Measurements from ENCODE around the gene VWF. TPM values are rescaled to one million over a fixed set of nuclear protein-coding genes. Genes with fewer than 3 reads are reported as not detected.

The VWF gene
- total RNA-seq, 1 donor from 2014 or later: 0.21 TPM

- Mint-ChIP-seq H3K4me1 (peaks cover 17% of the 10 kb centered on the region), H3K9me3 (peaks cover 4% of the 10 kb centered on the region)
Measured at GRCh38 chr12:5901416-5901815, 223.1 kb downstream of the VWF start.

DNA sequence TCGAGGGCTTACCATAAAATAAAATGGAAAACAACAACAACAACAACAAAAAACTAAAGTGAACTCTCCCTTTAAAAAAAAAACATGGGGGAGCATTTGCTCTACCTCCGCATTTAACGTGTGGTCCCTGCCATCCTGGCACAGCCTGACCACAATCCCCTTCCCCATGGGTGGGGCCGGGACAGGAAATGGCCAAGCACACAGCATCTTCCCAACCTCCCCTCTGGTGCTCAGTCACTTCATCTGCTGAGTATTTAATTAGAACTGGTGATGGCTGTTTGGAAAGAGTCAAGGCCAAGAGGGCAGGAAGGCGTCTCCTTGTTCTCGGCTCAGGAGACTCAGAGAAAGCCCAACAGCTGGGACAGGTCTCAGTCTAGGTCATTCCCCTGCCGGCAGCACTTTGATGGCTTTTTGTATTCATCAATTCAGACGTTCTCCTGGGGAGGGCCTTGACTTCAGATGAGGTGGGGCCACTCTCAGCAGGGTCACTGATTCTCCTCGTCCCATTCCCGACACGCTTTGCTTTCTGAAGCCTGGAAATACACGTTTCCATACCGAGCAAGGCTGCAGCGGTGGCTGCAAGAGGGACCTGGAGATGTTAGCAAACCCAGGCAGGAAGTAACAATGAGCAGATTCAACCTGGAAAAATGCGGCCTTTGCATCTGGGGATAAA, 223.8 kb downstream of the VWF start:
- Mint-ChIP-seq H3K4me3 (no peak overlapping the region), H3K27me3 (ENCODE audit: low read depth) (peaks cover 22% of the 10 kb centered on the region), H3K27ac (ENCODE audit: unreplicated experiment) (no peak overlapping the region), H3K9me3 (peaks cover 4% of the 10 kb centered on the region), H3K36me3 (ENCODE audit: low read depth) (no peaks in the 10 kb centered on the region), H3K4me1 (peaks cover 17% of the 10 kb centered on the region)
- TF ChIP-seq, protein P1, sequence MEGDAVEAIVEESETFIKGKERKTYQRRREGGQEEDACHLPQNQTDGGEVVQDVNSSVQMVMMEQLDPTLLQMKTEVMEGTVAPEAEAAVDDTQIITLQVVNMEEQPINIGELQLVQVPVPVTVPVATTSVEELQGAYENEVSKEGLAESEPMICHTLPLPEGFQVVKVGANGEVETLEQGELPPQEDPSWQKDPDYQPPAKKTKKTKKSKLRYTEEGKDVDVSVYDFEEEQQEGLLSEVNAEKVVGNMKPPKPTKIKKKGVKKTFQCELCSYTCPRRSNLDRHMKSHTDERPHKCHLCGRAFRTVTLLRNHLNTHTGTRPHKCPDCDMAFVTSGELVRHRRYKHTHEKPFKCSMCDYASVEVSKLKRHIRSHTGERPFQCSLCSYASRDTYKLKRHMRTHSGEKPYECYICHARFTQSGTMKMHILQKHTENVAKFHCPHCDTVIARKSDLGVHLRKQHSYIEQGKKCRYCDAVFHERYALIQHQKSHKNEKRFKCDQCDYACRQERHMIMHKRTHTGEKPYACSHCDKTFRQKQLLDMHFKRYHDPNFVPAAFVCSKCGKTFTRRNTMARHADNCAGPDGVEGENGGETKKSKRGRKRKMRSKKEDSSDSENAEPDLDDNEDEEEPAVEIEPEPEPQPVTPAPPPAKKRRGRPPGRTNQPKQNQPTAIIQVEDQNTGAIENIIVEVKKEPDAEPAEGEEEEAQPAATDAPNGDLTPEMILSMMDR (conservative IDR thresholded peaks at IDR 0.05): no peak
- no peak for DNase-seq (ENCODE audit: low read depth, low spot score)

More at GRCh38 chr12:5901416-5901815, 223.1 kb downstream of the VWF start:
- Mint-ChIP-seq H3K27me3 (ENCODE audit: low read depth) (peaks cover 21% of the 10 kb centered on the region), H3K27ac (ENCODE audit: unreplicated experiment) (no peak overlapping the region), H3K36me3 (ENCODE audit: low read depth) (no peaks in the 10 kb centered on the region), H3K4me3 (no peak overlapping the region)
- TF ChIP-seq, protein P1 (conservative IDR thresholded peaks at IDR 0.05): no peak
- no peak for DNase-seq (ENCODE audit: low read depth, low spot score)

DNA sequence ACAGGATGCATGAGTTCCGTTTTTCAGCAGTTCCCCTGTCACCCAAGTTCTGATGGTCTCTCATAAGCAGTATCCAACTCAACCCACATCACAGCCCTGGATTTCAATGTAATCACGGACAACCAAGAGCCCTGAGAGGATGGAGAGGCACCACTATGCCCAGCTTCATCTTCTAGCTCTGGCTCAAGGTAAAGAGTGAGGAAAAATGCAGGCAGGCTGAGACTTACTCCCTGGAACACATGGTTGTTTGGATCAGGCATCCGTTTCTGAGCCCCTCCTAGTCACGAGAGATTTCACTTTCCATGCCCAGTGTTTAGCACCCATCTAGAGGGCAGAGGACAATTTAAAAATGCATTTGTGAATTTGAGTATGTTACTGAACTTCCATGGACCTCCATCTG, 224.4 kb downstream of the VWF start:
- TF ChIP-seq, protein P1 (conservative IDR thresholded peaks at IDR 0.05): no peak
- Mint-ChIP-seq H3K4me3 (no peak overlapping the region), H3K4me1 (peaks cover 17% of the 10 kb centered on the region), H3K36me3 (ENCODE audit: low read depth) (no peaks in the 10 kb centered on the region), H3K9me3 (peaks cover 7% of the 10 kb centered on the region), H3K27ac (ENCODE audit: unreplicated experiment) (no peak overlapping the region), H3K27me3 (ENCODE audit: low read depth) (peaks cover 28% of the 10 kb centered on the region)
- DNase-seq (ENCODE audit: low read depth, low spot score): no peak

- H3K9me3 Mint-ChIP-seq: peaks cover 7% of the 10 kb centered on the region
- no peak overlapping the region for H3K27ac Mint-ChIP-seq (ENCODE audit: unreplicated experiment)
- TF ChIP-seq, protein P1 (conservative IDR thresholded peaks at IDR 0.05): no peak
- no peak for DNase-seq (ENCODE audit: low read depth, low spot score)
- peaks cover 29% of the 10 kb centered on the region for H3K27me3 Mint-ChIP-seq (ENCODE audit: low read depth)
- H3K4me1 Mint-ChIP-seq: peaks cover 17% of the 10 kb centered on the region
- H3K4me3 Mint-ChIP-seq: no peak overlapping the region
- peaks cover 2% of the 10 kb centered on the region for H3K36me3 Mint-ChIP-seq (ENCODE audit: low read depth)
Measured at GRCh38 chr12:5899675-5900074, 224.8 kb downstream of the VWF start.

DNA sequence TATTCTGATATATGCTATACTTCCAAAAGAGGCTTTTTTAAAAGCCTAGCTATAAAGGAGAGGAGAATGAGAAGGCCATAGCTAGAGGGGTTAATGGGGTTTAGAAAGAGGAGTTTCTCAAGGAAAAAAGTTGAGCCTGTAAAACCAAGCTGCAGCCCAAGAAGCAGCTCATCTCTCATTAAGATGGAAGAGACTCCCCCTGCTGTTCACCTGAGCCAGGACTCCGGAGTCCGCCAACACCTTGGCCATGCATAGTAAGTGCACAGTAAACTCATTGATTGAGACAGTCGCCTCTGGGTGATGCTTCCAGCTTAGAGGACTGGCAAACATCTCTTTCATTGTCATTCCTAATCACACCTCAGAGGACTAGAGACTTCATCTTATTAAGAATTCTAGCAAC, 225.6 kb downstream of the VWF start:
- peaks cover 9% of the 10 kb centered on the region for H3K9me3 Mint-ChIP-seq
- peaks cover 17% of the 10 kb centered on the region for H3K4me1 Mint-ChIP-seq
- no peak overlapping the region for H3K27ac Mint-ChIP-seq (ENCODE audit: unreplicated experiment)
- no peak overlapping the region for H3K4me3 Mint-ChIP-seq
- DNase-seq (ENCODE audit: low read depth, low spot score): no peak
- H3K36me3 Mint-ChIP-seq (ENCODE audit: low read depth): peaks cover 4% of the 10 kb centered on the region
- TF ChIP-seq, protein P1 (conservative IDR thresholded peaks at IDR 0.05): no peak
- peaks cover 29% of the 10 kb centered on the region for H3K27me3 Mint-ChIP-seq (ENCODE audit: low read depth)

Other genes with a start within 250 kb of the VWF start
- 1.9 and 2.0 TPM in 2 replicates for gene ANO2, start 179.4 kb downstream of the VWF start, total RNA-seq
- gene CD9, start 75.7 kb upstream of the VWF start, total RNA-seq: 1.8 and 2.1 TPM in 2 replicates
- 0.47 and 0.55 TPM in 2 replicates for gene PLEKHG6, start 186.0 kb upstream of the VWF start, total RNA-seq
- gene TNFRSF1A, start 217.4 kb upstream of the VWF start, total RNA-seq: 41.5 and 47.7 TPM in 2 replicates